BLaER1 treated with 17β-estradiol and CSF1 and Interleukin-3, amounts not matched to agents 10 nM and 100 nM (cell line): Measurements from ENCODE around the gene NEO1.

Experiments used
- H3K27ac ChIP-seq, 11 experiments: shearing (Covaris generic); formaldehyde crosslinking; 2 replicates each; pipeline ENCODE4 v1.8.1; 2022
- H3K27me3 ChIP-seq, 11 experiments: shearing (Covaris generic); formaldehyde crosslinking; 2 replicates each; pipeline ENCODE4 v1.8.1; 2022
- H3K36me3 ChIP-seq, 11 experiments: shearing (Covaris generic); formaldehyde crosslinking; 2 replicates each; pipeline ENCODE4 v1.8.1; 2022
- H3K4me1 ChIP-seq, 10 experiments: shearing (Covaris generic); formaldehyde crosslinking; 2 replicates each; pipeline ENCODE4 v1.8.1; 2022
- H3K4me2 ChIP-seq, 11 experiments: shearing (Covaris generic); formaldehyde crosslinking; 2 replicates each; pipeline ENCODE4 v1.8.1; 2022
- H3K4me3 ChIP-seq, 10 experiments: shearing (Covaris generic); formaldehyde crosslinking; 2 replicates each; pipeline ENCODE4 v1.8.1; 2022
- H3K9ac ChIP-seq, 11 experiments: shearing (Covaris generic); formaldehyde crosslinking; 2 replicates each; pipeline ENCODE4 v1.8.1; 2022
- H3K9me3 ChIP-seq, 11 experiments: shearing (Covaris generic); formaldehyde crosslinking; replicated peaks in 1 of 11; 2 replicates each; pipeline ENCODE4 v1.8.1; 2022
- H4K20me1 ChIP-seq, 11 experiments: shearing (Covaris generic); formaldehyde crosslinking; 2 replicates each; pipeline ENCODE4 v1.8.1; 2022
- Cebpa-rat ChIP-seq, 11 experiments: shearing (Covaris generic); IDR thresholded peaks; 2 replicates each; pipeline ENCODE4 v1.8.1; 2022

NEO1 gene

DNA sequence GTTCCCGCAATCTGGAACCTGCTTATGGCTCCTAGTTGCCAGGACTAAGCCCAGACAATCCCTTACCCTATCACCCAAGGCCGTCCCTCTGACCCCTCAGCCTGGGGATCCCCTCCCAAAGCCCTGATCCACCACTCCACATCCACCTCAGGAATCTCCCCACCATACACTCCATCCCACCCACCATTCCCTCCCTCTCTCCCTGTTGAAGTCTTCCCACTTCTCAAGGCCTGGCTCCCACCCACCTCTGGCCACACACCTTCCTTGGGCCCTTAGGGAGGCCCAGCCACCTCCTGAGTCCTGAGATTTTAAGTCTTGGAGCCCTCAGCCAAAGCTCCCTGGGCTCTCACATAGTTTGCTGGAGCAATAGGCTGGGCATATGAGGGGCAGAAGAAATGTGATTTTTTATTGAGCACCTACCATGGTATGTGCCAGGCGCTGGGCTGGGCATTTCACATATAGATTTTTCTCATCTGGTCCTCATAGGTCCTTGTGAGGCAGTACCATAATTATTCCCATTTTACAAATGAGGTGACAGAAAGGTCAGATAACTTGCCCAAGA, 268.4 kb downstream of the NEO1 start:
- H4K20me1 ChIP-seq = peaks cover 0 to 14% (median 0%) of the 10 kb centered on the region in 11 experiments; a peak in 2 of 22 replicates
- H3K27ac ChIP-seq = peak overlapping the region in 2 of 11 experiments; percentile 4 to 34; a peak in 1 of 22 replicates
- TF ChIP-seq Cebpa-rat (IDR thresholded peaks at IDR 0.05) = no peak
- peaks cover 0 to 11% (median 0%) of the 10 kb centered on the region in 11 experiments; a peak in 1 of 22 replicates for H3K27me3 ChIP-seq
- H3K9ac ChIP-seq = no peak overlapping the region
- H3K9me3 ChIP-seq = no peaks in the 10 kb centered on the region
- peak overlapping the region in 7 of 11 experiments; percentile 12 to 95 (median 86); a peak in 10 of 22 replicates for H3K4me2 ChIP-seq
- no peak overlapping the region for H3K4me3 ChIP-seq
- no peaks in the 10 kb centered on the region for H3K36me3 ChIP-seq
- H3K4me1 ChIP-seq = peaks cover 22 to 86% (median 83%) of the 10 kb centered on the region in 10 experiments

GRCh38 chr15:73321496-73322450, 269.5 kb downstream of the NEO1 start:
- H3K27me3 ChIP-seq = peaks cover 0 to 11% (median 0%) of the 10 kb centered on the region in 11 experiments; a peak in 1 of 22 replicates
- peaks cover 33 to 96% (median 94%) of the 10 kb centered on the region in 10 experiments for H3K4me1 ChIP-seq
- no peak overlapping the region for H3K4me3 ChIP-seq
- peak overlapping the region in 5 of 11 experiments; percentile 15 to 64 (median 38); a peak in 7 of 22 replicates for H3K9ac ChIP-seq
- peak overlapping the region; percentile 17 to 95 (median 73); a peak in 19 of 22 replicates for H3K4me2 ChIP-seq
- H3K9me3 ChIP-seq = no peaks in the 10 kb centered on the region
- peaks cover 0 to 14% (median 0%) of the 10 kb centered on the region in 11 experiments; a peak in 2 of 22 replicates for H4K20me1 ChIP-seq
- peak overlapping the region in 5 of 11 experiments; percentile 2 to 70 (median 63); a peak in 6 of 22 replicates for H3K27ac ChIP-seq
- H3K36me3 ChIP-seq = no peaks in the 10 kb centered on the region
- TF ChIP-seq Cebpa-rat (IDR thresholded peaks at IDR 0.05) = no peak

DNA sequence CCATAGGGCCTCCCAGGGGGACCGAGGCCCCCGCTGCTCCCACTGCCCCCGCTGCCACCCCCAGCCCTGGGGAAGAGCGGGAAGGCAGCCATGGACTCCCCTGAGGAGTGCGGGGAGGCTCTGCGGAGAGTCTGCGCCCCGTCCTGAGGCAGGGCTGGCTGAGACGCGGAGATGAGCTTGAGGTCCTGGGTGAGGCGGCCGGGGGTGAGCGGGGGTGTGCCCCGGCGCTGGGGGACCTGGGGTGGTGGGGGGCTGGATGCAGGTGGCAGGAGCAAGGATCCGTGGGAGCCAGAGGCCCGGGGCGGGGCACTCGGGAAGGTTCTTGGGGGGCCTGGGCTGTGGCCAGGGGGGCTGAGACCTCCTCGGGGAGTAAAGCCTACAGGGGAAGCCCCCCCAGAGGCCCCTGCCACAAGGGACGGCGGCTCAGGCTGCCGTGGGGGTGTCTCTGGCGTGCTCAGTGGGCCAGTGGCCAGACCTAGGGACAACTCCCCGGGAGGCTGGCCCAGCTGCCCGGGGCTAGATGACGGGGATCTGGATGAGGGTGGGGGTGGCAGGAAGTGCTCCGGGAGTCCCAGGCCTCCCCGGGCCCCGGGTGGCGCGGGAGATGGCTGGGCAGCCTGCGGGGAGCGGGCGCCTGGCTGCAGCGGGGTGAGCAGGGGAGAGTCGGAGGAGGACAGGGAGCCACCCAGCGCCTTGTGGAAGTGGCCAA, 270.6 kb downstream of the NEO1 start:
- Histone ChIP-seq H3K4me1 (peaks cover 43 to 97% (median 95%) of the 10 kb centered on the region in 10 experiments), H3K9me3 (no peaks in the 10 kb centered on the region), H3K4me3 (no peak overlapping the region), H3K4me2 (peak overlapping the region; percentile 17 to 95 (median 73); a peak in 21 of 22 replicates), H3K9ac (peak overlapping the region in 5 of 11 experiments; percentile 15 to 64 (median 38); a peak in 9 of 22 replicates), H3K36me3 (no peaks in the 10 kb centered on the region), H3K27me3 (peaks cover 0 to 11% (median 0%) of the 10 kb centered on the region in 11 experiments; a peak in 1 of 22 replicates), H3K27ac (peak overlapping the region in 8 of 11 experiments; percentile 2 to 70 (median 46); a peak in 11 of 22 replicates), H4K20me1 (peaks cover 0 to 10% (median 0%) of the 10 kb centered on the region in 11 experiments; a peak in 2 of 22 replicates)
- no peak for TF ChIP-seq Cebpa-rat (IDR thresholded peaks at IDR 0.05)

- TF ChIP-seq Cebpa-rat (IDR thresholded peaks at IDR 0.05) = no peak
- Histone ChIP-seq H3K4me3 (no peak overlapping the region), H3K27ac (peak overlapping the region in 4 of 11 experiments; percentile 10 to 70 (median 46); a peak in 5 of 22 replicates), H3K9me3 (no peaks in the 10 kb centered on the region), H3K4me2 (peak overlapping the region; percentile 17 to 95 (median 73); a peak in 14 of 22 replicates), H4K20me1 (peaks cover 0 to 4% (median 0%) of the 10 kb centered on the region in 11 experiments; a peak in 1 of 22 replicates), H3K4me1 (peaks cover 47 to 97% (median 95%) of the 10 kb centered on the region in 10 experiments), H3K27me3 (peaks cover 0 to 10% (median 0%) of the 10 kb centered on the region in 11 experiments; a peak in 1 of 22 replicates), H3K36me3 (no peaks in the 10 kb centered on the region), H3K9ac (0 out of 22 replicates have a peak overlapping the region, but pooled peaks of 1 of the 11 experiments have one; percentile 64)
Observed at GRCh38 chr15:73323374-73323955, 271.2 kb downstream of the NEO1 start.

DNA sequence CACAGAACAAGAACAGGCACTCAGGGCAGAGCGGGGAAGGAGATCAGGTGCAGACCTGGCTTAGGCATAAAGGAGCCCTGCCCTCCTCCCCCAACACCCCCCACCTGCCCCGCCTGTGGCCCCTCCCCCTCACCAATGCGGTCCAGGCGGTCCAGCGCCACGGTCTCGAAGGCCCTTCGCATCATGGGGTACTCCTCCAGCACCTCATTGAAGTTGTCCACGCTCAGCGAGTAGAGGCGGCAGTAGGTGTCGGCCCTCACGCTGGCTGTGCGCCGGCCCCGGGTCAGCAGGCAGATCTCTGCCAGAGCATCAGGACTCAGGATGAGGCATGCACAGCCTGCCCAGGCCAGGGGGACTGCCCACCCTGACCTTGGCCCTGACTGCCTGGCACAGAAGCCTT, 271.7 kb downstream of the NEO1 start:
- no peaks in the 10 kb centered on the region for H3K36me3 ChIP-seq
- H3K4me2 ChIP-seq = peak overlapping the region in 6 of 11 experiments; percentile 83 to 94 (median 91); a peak in 5 of 22 replicates
- peaks cover 48 to 97% (median 95%) of the 10 kb centered on the region in 10 experiments for H3K4me1 ChIP-seq
- H3K4me3 ChIP-seq = no peak overlapping the region
- H3K9me3 ChIP-seq = no peaks in the 10 kb centered on the region
- H3K27ac ChIP-seq = peak overlapping the region in 1 of 11 experiments; percentile 76; a peak in 2 of 22 replicates
- peaks cover 0 to 5% (median 0%) of the 10 kb centered on the region in 11 experiments; a peak in 1 of 22 replicates for H3K27me3 ChIP-seq
- TF ChIP-seq Cebpa-rat (IDR thresholded peaks at IDR 0.05) = no peak
- no peak overlapping the region for H3K9ac ChIP-seq
- H4K20me1 ChIP-seq = peaks cover 0 to 3% (median 0%) of the 10 kb centered on the region in 11 experiments; a peak in 1 of 22 replicates

DNA sequence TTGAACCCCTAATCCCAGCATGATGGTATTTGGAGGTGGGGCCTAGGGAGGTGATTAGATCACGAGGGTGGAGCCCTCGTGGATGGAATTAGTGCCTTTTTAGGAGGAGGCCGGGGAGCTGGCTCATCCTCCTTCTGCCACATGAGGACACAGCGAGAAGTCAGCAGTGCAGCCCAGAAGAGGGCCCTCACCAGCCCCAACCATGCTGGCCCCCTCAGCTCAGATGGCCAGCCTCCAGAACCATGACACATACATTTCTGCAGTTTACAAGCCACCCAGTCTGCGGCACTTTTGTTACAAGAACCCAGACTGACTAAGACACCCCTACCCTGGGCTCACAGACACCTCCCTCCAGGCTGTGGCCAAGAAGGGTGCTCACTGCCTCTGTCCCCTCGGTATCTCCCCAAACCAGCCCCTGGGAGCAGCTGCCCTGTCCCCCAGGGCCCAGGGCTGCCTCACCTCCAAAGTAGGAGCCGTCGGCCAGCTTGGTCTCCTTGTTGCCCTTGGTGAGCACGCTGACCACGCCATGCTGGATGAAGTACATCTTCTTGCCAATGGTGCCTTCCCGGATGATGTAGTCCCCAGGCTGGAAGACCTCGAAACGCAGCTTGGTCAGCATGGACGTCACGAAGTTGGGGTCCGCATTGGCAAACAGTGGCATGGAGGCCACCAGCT, 272.4 kb downstream of the NEO1 start:
- H3K27ac ChIP-seq = peak overlapping the region in 9 of 11 experiments; percentile 19 to 76 (median 67); a peak in 16 of 22 replicates
- H3K36me3 ChIP-seq = no peaks in the 10 kb centered on the region
- no peaks in the 10 kb centered on the region for H4K20me1 ChIP-seq
- no peaks in the 10 kb centered on the region for H3K9me3 ChIP-seq
- 0 out of 22 replicates have a peak, but pooled peaks cover 0 to 3% (median 0%) of the 10 kb centered on the region in 11 experiments for H3K27me3 ChIP-seq
- peak overlapping the region; percentile 73 to 94 (median 83) for H3K4me2 ChIP-seq
- TF ChIP-seq Cebpa-rat (IDR thresholded peaks at IDR 0.05) = no peak
- peaks cover 55 to 97% (median 95%) of the 10 kb centered on the region in 10 experiments for H3K4me1 ChIP-seq
- 0 out of 20 replicates have a peak overlapping the region, but pooled peaks of 2 of the 10 experiments have one; percentile 51 to 58 for H3K4me3 ChIP-seq
- peak overlapping the region in 9 of 11 experiments; percentile 29 to 65 (median 62); a peak in 6 of 22 replicates for H3K9ac ChIP-seq

DNA sequence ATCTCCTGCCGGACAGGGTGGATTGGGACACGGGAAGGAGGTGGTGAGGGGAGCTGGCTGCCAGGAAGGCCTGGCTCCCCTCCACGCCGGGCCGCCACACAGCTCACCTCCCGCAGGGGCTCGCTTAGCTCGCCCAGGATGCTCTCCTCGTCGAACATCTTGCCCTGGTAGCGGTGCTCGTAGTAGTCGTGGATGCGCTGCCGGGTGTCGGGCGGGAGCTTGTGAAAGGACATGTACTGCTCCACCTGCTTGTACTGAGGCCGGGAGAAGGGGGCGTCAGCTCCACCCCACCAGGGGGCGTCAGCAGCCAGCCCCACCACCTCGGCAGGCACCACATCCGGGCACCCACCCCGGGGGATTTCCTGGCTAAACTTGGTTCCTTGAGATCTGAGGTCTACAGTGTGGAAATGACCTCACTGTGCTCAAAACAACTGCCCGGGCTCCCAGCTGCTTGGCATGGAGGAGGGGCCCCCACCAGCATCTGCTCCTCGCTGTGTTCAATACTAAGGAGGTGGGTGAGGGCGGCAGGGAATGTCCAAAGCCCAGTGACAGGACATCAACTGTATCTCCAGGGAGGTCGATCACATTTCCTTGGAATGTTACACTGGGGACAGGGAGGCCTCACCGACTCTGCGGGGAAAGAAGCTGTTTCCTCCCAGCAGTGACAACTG, 273.1 kb downstream of the NEO1 start:
- no peak for TF ChIP-seq Cebpa-rat (IDR thresholded peaks at IDR 0.05)
- Histone ChIP-seq H3K9me3 (no peaks in the 10 kb centered on the region), H3K27ac (peak overlapping the region in 10 of 11 experiments; percentile 12 to 76 (median 66); a peak in 19 of 22 replicates), H4K20me1 (no peaks in the 10 kb centered on the region), H3K4me2 (peak overlapping the region; percentile 73 to 94 (median 83)), H3K27me3 (0 out of 22 replicates have a peak, but pooled peaks cover 0 to 3% (median 0%) of the 10 kb centered on the region in 11 experiments), H3K4me1 (peaks cover 62 to 97% (median 95%) of the 10 kb centered on the region in 10 experiments), H3K4me3 (peak overlapping the region in 5 of 10 experiments; percentile 12 to 58 (median 48); a peak in 8 of 20 replicates), H3K9ac (peak overlapping the region; percentile 20 to 65 (median 58); a peak in 19 of 22 replicates), H3K36me3 (no peaks in the 10 kb centered on the region)
